Gastrocnemius medialis (tissue), 4 donors: ENCODE results near the gene PRRT1. TPM values are rescaled to one million over a fixed set of nuclear protein-coding genes. Genes with fewer than 3 reads are reported as not detected.

ENCODE experiments used
- ATAC-seq, 2 donors: fragments of 150-250 bp; one replicate each; pipeline ENCODE4 v1.9.1; 2016
- DNase-seq, 2 donors: peaks; one replicate each; pipeline ENCODE4 v3.0.0-alpha.2; 2019
- H3K27ac ChIP-seq, 4 donors: fragments of 200-600 bp; sonication (generic); 1 replicate in 1 of 4; 2 replicates in 3 of 4; pipeline ENCODE4 v1.5.1; 2016 to 2018; ENCODE audit warnings: mild to moderate bottlenecking in 2 of 4, moderate library complexity in 1 of 4
- H3K27me3 ChIP-seq, 3 donors: fragments of 200-600 bp; sonication (generic) in 2 of 3; 1 replicate in 1 of 3; 2 replicates in 2 of 3; pipeline versions ENCODE4 v1.5.1 to v1.6.0; 2016 to 2019; ENCODE audit warnings: mild to moderate bottlenecking in 1 of 3, moderate library complexity in 1 of 3
- H3K36me3 ChIP-seq, 2 donors: fragments of 200-600 bp; sonication (generic) in 1 of 2; one replicate each; pipeline ENCODE4 v1.5.1; 2017 to 2018
- H3K4me1 ChIP-seq, 2 donors: fragments of 200-600 bp; sonication (generic) in 1 of 2; one replicate each; pipeline ENCODE4 v1.5.1; 2016 to 2017; ENCODE audit warnings: mild to moderate bottlenecking in 2 of 2
- H3K4me3 ChIP-seq, 4 donors: fragments of 200-600 bp; sonication (generic) in 3 of 4; 1 replicate in 1 of 4; 2 replicates in 3 of 4; pipeline ENCODE4 v1.5.1; 2016 to 2019; ENCODE audit warnings: mild to moderate bottlenecking in 2 of 4
- H3K9me3 ChIP-seq, 3 donors: fragments of 200-600 bp; sonication (generic) in 2 of 3; 1 replicate in 1 of 3; 2 replicates in 2 of 3; pipeline ENCODE4 v1.5.1; 2016 to 2019
- CTCF ChIP-seq, 5 experiments: fragments of 450-650 bp in 3 of 5; fragments of 200-600 bp in 2 of 5; sonication (generic) in 2 of 5; IDR thresholded peaks in 4 of 5; conservative IDR thresholded peaks in 1 of 5; 1 replicate in 4 of 5; 2 replicates in 1 of 5; pipeline ENCODE4 v1.5.1; 2016 to 2019; ENCODE audit warnings: antibody characterized with exemption in 5 of 5, mild to moderate bottlenecking in 3 of 5, moderate library complexity in 3 of 5
- POLR2A ChIP-seq, 2 donors: fragments of 450-650 bp; IDR thresholded peaks; one replicate each; pipeline ENCODE4 v1.6.1; 2017; ENCODE audit warnings: antibody characterized with exemption in 2 of 2, mild to moderate bottlenecking in 2 of 2, moderate library complexity in 2 of 2
- in situ Hi-C, 4 donors: fragments of 200-750 bp; cut with MboI; loops; one replicate each; pipeline versions ENCODE4 v1.15.0 to v1.8.0; 2017; ENCODE audit warnings: low sequenced_read_pairs in 4 of 4
- intact Hi-C: fragments of 100-400 bp; cut with DNase I; formaldehyde crosslinking; loops from one replicate; pipeline ENCODE4 v1.15.1; 2023; ENCODE audit warnings: low total_unique reads
- total RNA-seq, 4 donors: library from RNA; depleted of rRNA; stranded (reverse); fragments of >200 nt; gene quantifications; one replicate each; pipeline versions ENCODE4 v1.1.0 to v1.2.3, GENCODE V29; 2016

PRRT1 gene
- total RNA-seq, 4 donors from 2014 or later, result 0.49 TPM; not detected in 3

GRCh38 chr6:32196682-32197616 is 45.2 kb upstream of the PRRT1 start:
- peak overlapping the region; percentile 67 to 86 (median 71) for H3K4me3 ChIP-seq
- ATAC-seq (no peak), DNase-seq (no peak)
- in situ Hi-C loops (loop anchor here in 3 of 4 donors (10.0 to 25.0 kb wide), 7 partner anchors 72 to 1585 kb away; partner anchors contain the start of genes BRD2 (in 3 of the 3), HLA-DMA (in 3 of the 3), APOM (in 2 of the 3) and BAG6 (in 2 of the 3)), intact Hi-C loops (loop anchor here (5.0 to 10.0 kb wide), 4 partner anchors 650 to 1482 kb away; partner anchors contain the start of genes ATP6V1G2, BRD2, HSD17B8 and MDC1)
- H3K9me3 ChIP-seq, result no peaks in the 10 kb centered on the region
- H3K4me1 ChIP-seq, result peaks cover 20 to 26% of the 10 kb centered on the region in 2 donors
- peak overlapping the region; percentile 91 to 98 (median 96) for H3K27ac ChIP-seq
- H3K36me3 ChIP-seq, result no peaks in the 10 kb centered on the region
- TF ChIP-seq POLR2A (IDR thresholded peaks at IDR 0.05), result no peak
- TF ChIP-seq CTCF (IDR thresholded peaks at IDR 0.05 in 4 of 5, conservative IDR thresholded peaks at IDR 0.05 in 1 of 5), result no peak
- H3K27me3 ChIP-seq, result peaks cover 0 to 5% (median 2%) of the 10 kb centered on the region in 3 donors

GRCh38 chr6:32195902-32196681 is 44.4 kb upstream of the PRRT1 start:
- in situ Hi-C loops (loop anchor here in 3 of 4 donors (10.0 to 25.0 kb wide), 7 partner anchors 71 to 1584 kb away; partner anchors contain the start of genes BRD2 (in 3 of the 3), HLA-DMA (in 3 of the 3), APOM (in 2 of the 3) and BAG6 (in 2 of the 3)), intact Hi-C loops (loop anchor here (1.0 to 10.0 kb wide), 9 partner anchors 19 to 1481 kb away; partner anchors contain the start of genes ATF6B, ATP6V1G2, BRD2 and HSD17B8)
- Histone ChIP-seq H3K4me3 (peak overlapping the region; percentile 67 to 86 (median 71)), H3K27ac (peak overlapping the region; percentile 91 to 98 (median 96)), H3K27me3 (no peaks in the 10 kb centered on the region), H3K36me3 (no peaks in the 10 kb centered on the region), H3K9me3 (no peaks in the 10 kb centered on the region), H3K4me1 (peaks cover 23 to 27% of the 10 kb centered on the region in 2 donors)
- ATAC-seq (peak; percentile 28 to 79), DNase-seq (peak; percentile 72 to 78)
- TF ChIP-seq CTCF (IDR thresholded peaks at IDR 0.05 in 4 of 5, conservative IDR thresholded peaks at IDR 0.05 in 1 of 5) (no peak), POLR2A (IDR thresholded peaks at IDR 0.05) (peak; percentile 85 to 89)

GRCh38 chr6:32195652-32195901 is 43.8 kb upstream of the PRRT1 start:
- intact Hi-C loops (loop anchor here (1.0 to 10.0 kb wide), 9 partner anchors 18 to 1481 kb away; partner anchors contain the start of genes ATF6B, ATP6V1G2, BRD2 and HSD17B8), in situ Hi-C loops (loop anchor here in 3 of 4 donors (10.0 to 25.0 kb wide), 7 partner anchors 71 to 1583 kb away; partner anchors contain the start of genes BRD2 (in 3 of the 3), HLA-DMA (in 3 of the 3), APOM (in 2 of the 3) and BAG6 (in 2 of the 3))
- H3K27me3 ChIP-seq, result no peaks in the 10 kb centered on the region
- peak overlapping the region; percentile 91 to 98 (median 96) for H3K27ac ChIP-seq
- H3K4me1 ChIP-seq, result peaks cover 28 to 32% of the 10 kb centered on the region in 2 donors
- DNase-seq (peak; percentile 100), ATAC-seq (peak in 1 of 2 donors; percentile 83)
- no peaks in the 10 kb centered on the region for H3K36me3 ChIP-seq
- TF ChIP-seq POLR2A (IDR thresholded peaks at IDR 0.05) (no peak), CTCF (IDR thresholded peaks at IDR 0.05 in 4 of 5, conservative IDR thresholded peaks at IDR 0.05 in 1 of 5) (peak in 4 of 5 experiments; percentile 54 to 70 (median 56))
- no peaks in the 10 kb centered on the region for H3K9me3 ChIP-seq
- H3K4me3 ChIP-seq, result peak overlapping the region in 3 of 4 donors; percentile 67 to 86 (median 74)
